SIG-M5 treated with dmso at 0.1 percent for 504 hours (cell line): ENCODE results near the gene HLCS.
A peak's percentile ranks its signal among the peaks of the same experiment; 100 is the strongest.
"Not testable (repeated sequence)": the region's sequence is repeated elsewhere in the genome, so short reads cannot be mapped to it uniquely, and the experiment has no call there.

Source experiments
- DNase-seq: peaks from one replicate; lab custom pipeline; 2025; ENCODE audit not compliant: unreplicated experiment; lab: John Stamatoyannopoulos, UW

Gene HLCS

GRCh38 chr21:36816026-36816425, 150.4 kb downstream of the HLCS start:
- not testable (repeated sequence) for DNase-seq

DNA sequence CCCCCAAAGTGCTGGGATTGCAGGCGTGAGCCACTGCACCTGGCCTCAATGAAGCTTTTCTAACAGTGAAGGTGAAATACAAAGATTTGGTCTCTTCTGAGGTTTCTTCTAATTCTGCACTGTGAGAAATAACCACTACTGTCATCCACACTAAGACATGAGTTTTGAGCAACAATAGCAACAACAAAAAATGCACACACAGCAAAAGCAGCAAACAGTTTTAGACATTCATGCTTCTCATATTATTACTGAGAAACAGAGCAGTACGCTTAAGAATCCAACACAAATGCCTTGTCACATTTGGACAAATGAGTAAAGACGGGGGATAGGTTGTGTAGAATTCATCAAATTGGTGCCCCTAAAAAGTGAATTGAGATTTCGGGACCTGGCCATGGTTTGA, 151.2 kb downstream of the HLCS start:
- no peak for DNase-seq

DNA sequence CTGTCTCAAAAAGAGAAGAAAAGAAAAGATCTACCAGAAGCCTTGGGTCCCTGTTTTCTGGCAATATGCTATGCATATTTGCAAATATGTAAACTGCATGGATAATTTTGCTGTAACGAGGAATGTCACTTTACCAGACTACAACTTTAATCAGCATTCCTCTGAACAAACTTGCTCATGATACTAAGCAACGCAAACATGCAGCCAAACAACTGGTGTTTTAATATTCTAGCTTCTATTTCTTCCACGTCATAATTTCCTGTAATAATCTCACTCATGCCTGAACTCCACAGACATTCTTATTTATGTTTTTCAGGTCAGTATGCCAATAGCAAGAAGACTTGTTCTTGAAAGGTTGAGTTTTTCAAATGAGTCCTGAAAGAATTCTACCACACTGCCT, 153.4 kb downstream of the HLCS start:
- DNase-seq, result no peak

- DNase-seq, result no peak
Measured at GRCh38 chr21:36811762-36812161, 154.7 kb downstream of the HLCS start.

DNA sequence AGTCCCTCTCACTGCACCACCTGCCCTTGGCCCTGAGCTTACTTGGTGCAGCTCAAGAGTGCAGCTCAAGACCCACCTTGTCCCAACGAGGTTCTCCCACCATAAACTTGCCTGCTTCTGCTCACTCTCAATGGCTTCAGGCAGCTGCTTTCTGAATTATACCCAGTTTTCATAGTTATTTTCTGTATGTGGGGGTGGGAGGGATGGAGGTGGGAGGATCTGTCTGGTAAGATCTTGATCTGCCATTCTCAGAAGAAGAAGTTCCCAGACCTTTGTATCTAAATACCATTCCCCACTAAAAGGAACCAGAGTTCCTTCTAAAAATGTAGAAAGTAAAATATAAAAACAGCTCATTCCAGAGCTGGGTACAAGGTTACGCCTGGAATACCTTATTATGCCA, 156.0 kb downstream of the HLCS start:
- DNase-seq, result no peak

- no peak for DNase-seq
Measured at GRCh38 chr21:36807422-36807928, 159.0 kb downstream of the HLCS start.

DNA sequence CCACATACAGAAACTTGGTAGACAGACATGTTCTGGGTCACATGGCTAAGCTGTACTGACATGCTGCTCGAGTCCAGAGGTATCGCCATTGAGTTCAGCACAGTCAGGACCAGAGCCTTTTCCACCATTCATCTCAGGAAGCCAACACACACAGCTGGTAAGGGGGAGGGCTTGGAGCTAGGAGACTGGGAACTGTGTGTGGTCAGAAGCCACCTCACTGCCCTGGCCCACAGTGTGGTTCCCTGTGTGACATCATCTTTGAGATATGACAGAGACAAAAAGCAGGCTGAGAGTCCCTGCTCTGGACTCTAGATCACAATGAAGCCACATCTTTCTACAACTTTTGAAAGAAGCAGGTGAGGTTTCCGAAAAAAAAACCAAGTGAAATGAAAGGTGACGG, 160.4 kb downstream of the HLCS start:
- DNase-seq, result no peak

GRCh38 chr21:36804874-36805611, 161.4 kb downstream of the HLCS start:
- no peak for DNase-seq

DNA sequence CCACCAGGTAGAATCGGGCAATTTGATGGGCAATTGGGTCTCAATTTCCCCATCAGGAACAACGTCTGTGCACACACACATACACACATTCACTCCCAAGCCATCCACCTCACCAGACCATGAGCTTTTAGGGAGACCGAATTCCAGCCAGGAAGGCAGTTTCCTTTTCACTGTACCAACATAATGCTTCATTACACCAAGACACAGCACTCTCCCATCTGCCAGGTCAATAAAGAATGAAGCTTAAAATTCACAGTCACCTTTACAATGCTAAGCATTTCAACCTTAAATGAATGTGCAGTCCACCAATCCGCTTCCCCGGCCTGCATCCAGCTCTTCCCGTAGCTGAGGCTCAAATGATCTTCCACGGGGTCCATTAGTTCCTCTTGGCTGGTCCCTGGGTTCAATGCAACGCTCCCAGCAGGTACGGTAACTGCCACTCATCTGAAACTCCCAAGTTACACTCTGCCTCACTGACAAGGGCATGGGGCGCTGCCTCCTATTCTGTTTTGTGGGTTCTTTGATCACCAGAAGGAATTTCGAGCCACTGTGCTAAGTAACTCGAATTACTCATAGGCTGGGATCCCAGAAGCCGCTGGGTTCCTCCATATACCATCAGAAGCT, 162.5 kb downstream of the HLCS start:
- DNase-seq, result no peak

- DNase-seq, result no peak
Measured at GRCh38 chr21:36803051-36803645, 163.3 kb downstream of the HLCS start.

GRCh38 chr21:36800734-36801133, 165.7 kb downstream of the HLCS start:
- DNase-seq, result no peak

- DNase-seq, result no peak
Measured at GRCh38 chr21:36799869-36800268, 166.6 kb downstream of the HLCS start.

GRCh38 chr21:36798491-36798890, 168.0 kb downstream of the HLCS start:
- no peak for DNase-seq

- no peak for DNase-seq
Measured at GRCh38 chr21:36796070-36796469, 170.4 kb downstream of the HLCS start.

DNA sequence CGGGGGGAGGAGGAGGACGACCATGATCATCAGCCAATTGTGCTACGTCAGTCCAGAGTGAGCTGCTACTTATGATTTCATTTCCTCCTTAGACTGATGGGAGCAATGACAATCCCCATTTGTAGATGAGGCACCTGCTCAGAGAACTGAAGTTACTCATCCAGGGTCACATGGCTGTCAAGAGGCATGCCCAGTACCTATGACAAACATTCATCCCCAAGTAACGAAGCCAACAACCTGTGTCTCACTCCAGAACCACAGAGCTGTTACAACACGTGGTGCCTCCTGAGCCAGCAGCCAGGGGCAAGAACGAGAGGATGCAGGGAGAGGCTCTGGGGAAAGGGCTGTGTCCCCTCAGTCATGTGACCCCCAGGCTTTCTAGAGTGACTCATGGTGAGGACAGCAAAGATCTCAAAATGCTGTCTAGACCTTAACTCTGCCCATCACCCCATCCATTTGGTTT, 173.9 kb downstream of the HLCS start:
- no peak for DNase-seq

- DNase-seq, result no peak
Measured at GRCh38 chr21:36791695-36792470, 174.6 kb downstream of the HLCS start.

DNA sequence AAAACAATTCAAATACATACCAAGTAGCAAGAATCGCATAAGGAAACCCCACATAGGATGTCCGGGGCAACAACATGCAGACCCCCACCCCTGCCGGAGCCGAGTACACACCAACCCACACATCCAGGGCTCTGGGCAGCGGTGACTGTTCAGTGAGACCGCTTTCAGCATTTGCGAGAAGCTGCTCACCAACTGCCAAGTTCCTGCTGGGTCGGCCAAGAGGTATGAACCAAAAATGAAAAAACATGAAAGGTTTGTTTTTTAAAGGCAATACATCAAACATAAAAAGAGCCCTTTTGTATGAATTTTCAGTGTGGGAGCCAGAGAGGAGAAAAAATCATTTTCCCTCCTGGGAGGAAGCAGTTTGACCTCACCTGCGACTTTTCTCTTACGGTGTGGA, 175.3 kb downstream of the HLCS start:
- DNase-seq, result no peak

- no peak for DNase-seq
Measured at GRCh38 chr21:36790616-36791015, 175.9 kb downstream of the HLCS start.

DNA sequence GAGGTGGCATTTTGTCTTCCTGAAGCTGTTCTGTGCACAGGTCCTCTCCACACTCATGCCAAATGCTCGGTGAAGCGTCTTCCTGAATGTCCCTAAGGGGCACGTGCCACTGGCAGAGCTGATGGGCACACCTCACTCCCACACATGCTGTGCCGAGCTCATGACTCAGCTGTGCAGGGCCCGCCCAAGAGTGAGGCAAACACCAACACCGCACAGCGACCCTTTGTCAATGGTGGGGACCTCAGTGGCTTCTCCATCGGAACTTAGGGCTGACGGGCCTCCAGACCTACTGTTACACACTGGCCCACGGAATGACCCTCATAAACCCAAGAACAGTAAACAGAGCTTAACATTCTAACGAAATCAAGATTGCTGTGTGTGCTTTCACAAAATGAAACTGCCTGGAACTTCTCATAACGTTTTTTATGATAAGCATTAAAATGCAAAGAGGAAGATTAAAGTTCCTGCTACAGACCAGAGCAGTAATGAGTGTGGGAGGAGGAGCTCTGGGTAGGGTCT, 178.3 kb downstream of the HLCS start:
- DNase-seq, result peak; percentile 4

GRCh38 chr21:36786186-36786585, 180.3 kb downstream of the HLCS start:
- DNase-seq, result no peak

DNA sequence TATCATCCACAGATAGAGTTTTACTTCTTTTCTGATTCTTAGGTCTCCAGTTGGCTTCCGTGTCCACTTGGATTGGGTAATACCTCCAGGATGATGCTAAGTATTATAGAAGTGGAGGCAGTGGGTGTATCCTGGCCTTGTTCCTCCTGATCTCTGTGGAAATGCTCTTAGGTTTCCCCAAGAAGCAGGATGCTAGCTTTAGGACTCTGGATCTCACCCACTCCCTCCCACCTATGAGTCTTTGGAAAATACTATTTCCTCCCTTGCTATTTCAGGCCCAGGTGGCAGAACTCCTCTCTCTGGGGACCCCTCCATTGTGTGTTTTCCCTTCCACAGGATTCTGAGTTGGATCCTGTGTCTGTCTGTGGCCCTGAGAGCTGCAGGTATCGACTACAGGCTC, 180.9 kb downstream of the HLCS start:
- no peak for DNase-seq
